ENCODE data around the gene IL1R2. TPM values are rescaled to one million over a fixed set of nuclear protein-coding genes. Genes with fewer than 3 reads are reported as not detected.

Gene IL1R2
- total RNA-seq, 1 donor from 2014 or later = 0.50 TPM

DNA sequence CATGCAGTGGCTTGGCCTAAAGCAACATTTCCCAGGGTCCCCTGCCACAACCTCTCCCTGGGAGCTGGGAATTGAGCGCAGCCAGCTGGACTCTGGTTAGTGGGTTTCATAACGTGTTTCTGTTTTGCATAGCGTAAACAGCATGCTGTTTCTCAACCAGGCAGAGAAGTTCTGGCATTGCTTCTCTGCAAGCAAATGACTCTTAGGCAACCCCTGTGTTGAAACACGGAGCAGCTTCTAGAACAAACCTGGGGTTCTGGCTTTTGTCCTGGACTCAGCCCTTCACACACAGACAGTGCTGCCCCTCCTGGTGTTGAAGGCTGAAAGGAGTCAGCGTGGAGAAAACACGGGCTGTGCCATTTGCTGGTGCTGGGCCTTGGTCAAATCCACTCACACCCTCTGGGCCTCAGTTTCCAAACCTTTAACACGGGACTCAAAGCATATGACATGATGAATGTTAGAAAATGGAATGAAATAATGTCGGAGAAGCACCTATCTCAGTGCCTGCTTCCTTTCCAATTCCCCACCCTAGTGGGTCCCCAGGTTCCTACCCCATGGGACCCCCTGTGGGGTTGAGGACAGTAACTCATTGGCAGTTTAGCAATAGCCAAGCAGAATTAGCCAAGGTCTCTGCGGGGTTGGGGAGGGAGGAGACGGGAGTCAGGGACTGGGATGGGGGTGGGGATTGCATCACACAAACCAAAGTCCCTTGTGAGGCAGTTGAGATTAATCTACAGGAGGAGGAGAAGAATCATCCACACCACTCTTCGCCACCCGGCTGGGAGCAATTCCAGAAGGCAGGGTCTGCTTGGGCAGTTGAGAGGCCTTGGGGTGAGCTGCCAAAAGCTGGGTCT lies 30.2 kb upstream of the IL1R2 start:
- TF ChIP-seq, protein P1, sequence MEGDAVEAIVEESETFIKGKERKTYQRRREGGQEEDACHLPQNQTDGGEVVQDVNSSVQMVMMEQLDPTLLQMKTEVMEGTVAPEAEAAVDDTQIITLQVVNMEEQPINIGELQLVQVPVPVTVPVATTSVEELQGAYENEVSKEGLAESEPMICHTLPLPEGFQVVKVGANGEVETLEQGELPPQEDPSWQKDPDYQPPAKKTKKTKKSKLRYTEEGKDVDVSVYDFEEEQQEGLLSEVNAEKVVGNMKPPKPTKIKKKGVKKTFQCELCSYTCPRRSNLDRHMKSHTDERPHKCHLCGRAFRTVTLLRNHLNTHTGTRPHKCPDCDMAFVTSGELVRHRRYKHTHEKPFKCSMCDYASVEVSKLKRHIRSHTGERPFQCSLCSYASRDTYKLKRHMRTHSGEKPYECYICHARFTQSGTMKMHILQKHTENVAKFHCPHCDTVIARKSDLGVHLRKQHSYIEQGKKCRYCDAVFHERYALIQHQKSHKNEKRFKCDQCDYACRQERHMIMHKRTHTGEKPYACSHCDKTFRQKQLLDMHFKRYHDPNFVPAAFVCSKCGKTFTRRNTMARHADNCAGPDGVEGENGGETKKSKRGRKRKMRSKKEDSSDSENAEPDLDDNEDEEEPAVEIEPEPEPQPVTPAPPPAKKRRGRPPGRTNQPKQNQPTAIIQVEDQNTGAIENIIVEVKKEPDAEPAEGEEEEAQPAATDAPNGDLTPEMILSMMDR (IDR thresholded peaks at IDR 0.05; ENCODE audit: insufficient read depth, low read length, poor library complexity, severe bottlenecking) = no peak
- no peak for DNase-seq (ENCODE audit: low read depth)
- no peaks in the 10 kb centered on the region for H3K27me3 ChIP-seq (ENCODE audit: control insufficient read depth, insufficient read depth, low read length)
- no peak overlapping the region for H3K4me3 ChIP-seq (ENCODE audit: low read depth, low read length)
- no peaks in the 10 kb centered on the region for H3K36me3 ChIP-seq (ENCODE audit: control insufficient read depth, insufficient read depth, low read length)

DNA sequence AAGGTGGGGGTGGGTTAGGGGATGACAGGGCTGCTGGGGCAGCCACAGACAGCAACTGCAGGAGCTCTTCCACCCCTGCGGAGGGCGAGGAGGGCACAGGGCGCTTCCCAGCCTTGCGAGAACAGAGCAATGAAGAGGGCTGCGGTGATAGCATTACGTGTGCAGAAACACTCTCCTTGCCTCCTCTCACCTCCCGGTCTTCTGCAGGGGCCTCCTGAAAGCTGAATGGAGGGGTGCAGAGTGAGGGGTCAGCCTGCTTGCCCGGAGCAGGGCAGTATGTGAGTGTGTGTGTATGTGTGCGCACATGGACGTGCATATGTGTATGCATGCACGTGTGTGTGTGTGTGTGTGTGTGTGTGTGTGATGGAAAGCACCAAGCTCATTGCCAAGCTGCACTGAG lies 29.5 kb upstream of the IL1R2 start:
- Histone ChIP-seq H3K36me3 (ENCODE audit: control insufficient read depth, insufficient read depth, low read length) (no peaks in the 10 kb centered on the region), H3K4me3 (ENCODE audit: low read depth, low read length) (no peak overlapping the region), H3K27me3 (ENCODE audit: control insufficient read depth, insufficient read depth, low read length) (no peaks in the 10 kb centered on the region)
- no peak for DNase-seq (ENCODE audit: low read depth)
- TF ChIP-seq, protein P1 (IDR thresholded peaks at IDR 0.05; ENCODE audit: insufficient read depth, low read length, poor library complexity, severe bottlenecking) = no peak

DNA sequence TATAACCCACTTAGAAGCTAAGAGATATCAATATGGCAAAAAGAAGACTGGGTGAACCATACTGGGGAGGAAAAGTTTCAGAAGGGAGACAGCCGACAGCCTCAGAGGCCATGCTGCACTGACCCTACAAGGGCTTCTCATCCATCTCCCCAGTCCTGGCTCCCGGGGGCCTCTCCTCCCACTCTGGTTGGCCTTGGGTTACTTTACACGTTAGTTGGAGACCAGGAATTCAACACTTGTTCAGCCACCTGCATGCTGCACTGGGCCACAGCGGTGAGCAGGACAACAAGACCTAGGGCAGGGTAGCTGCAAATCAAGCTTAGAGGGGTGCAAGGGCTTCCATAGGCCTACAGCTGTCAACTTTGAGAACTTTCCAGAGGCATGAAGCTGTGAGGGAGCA lies 28.6 kb upstream of the IL1R2 start:
- no peak overlapping the region for H3K4me3 ChIP-seq (ENCODE audit: low read depth, low read length)
- no peaks in the 10 kb centered on the region for H3K36me3 ChIP-seq (ENCODE audit: control insufficient read depth, insufficient read depth, low read length)
- no peaks in the 10 kb centered on the region for H3K27me3 ChIP-seq (ENCODE audit: control insufficient read depth, insufficient read depth, low read length)
- no peak for DNase-seq (ENCODE audit: low read depth)
- TF ChIP-seq, protein P1 (IDR thresholded peaks at IDR 0.05; ENCODE audit: insufficient read depth, low read length, poor library complexity, severe bottlenecking) = no peak

DNA sequence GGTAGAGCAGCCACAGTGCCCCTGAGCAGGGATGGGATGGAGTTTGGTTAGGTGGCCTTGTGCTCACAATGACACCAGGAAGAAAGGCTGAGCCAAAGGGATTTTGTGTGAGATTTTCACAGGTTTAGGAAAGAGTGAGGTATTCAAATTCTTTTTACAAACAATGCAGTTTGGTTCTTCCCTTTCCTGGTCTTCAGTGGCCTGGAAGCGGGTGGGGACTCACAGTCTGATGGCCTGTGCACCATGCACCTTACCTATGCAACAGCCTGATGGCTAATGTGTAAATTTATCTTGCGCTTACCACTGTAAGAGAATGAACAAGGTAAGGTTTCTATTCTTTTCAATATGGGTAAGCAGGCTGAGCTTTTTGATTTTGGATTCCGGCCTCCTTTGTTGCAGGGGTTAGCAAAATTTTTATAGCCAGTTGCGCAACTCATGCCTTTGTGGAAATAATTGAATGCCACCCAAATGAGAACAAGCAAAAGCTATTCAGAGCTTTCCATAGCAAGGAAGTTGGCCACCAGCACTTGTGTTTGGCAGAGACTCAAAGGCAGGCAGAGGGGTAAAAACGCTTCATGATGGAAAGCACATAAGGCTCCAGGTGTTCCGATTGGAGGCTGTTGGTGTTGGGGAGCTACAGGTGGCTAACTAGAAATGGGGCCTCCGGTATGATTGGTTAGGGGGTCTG lies 23.8 kb upstream of the IL1R2 start:
- H3K27me3 ChIP-seq (ENCODE audit: control insufficient read depth, insufficient read depth, low read length) = no peaks in the 10 kb centered on the region
- no peak for DNase-seq (ENCODE audit: low read depth)
- no peak overlapping the region for H3K4me3 ChIP-seq (ENCODE audit: low read depth, low read length)
- no peaks in the 10 kb centered on the region for H3K36me3 ChIP-seq (ENCODE audit: control insufficient read depth, insufficient read depth, low read length)
- TF ChIP-seq, protein P1 (IDR thresholded peaks at IDR 0.05; ENCODE audit: insufficient read depth, low read length, poor library complexity, severe bottlenecking) = no peak

DNA sequence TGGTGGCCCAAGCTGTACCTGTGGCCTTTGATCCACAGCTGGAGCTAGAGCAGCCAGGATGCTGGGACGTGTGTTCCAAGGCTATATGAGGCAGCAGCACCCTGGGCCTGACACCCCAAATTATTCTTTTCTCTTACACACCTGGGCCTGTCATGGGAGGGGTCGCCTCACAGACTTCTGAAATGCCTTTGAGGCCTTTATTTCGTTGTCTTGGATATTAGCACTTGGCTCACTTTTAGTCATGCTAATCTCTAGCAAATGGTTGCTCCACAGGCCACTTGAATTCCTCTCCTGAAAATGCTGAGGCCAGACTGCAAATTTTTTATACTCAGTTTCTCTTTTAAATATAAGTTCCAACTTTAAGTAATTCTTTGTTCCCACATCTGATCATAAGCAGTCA lies 22.0 kb upstream of the IL1R2 start:
- TF ChIP-seq, protein P1 (IDR thresholded peaks at IDR 0.05; ENCODE audit: insufficient read depth, low read length, poor library complexity, severe bottlenecking) = no peak
- H3K36me3 ChIP-seq (ENCODE audit: control insufficient read depth, insufficient read depth, low read length) = no peaks in the 10 kb centered on the region
- H3K27me3 ChIP-seq (ENCODE audit: control insufficient read depth, insufficient read depth, low read length) = no peaks in the 10 kb centered on the region
- no peak overlapping the region for H3K4me3 ChIP-seq (ENCODE audit: low read depth, low read length)
- DNase-seq (ENCODE audit: low read depth) = no peak

Data from kidney epithelial cell (primary cell).